ENCODE results near the gene TADA2B. TPM values are rescaled to one million over a fixed set of nuclear protein-coding genes. Genes with fewer than 3 reads are reported as not detected.

Gene TADA2B
- total and polyA plus RNA-seq, 2 experiments from 2014 or later = 3.6 to 11.4 TPM

GRCh38 chr4:7094916-7095315, 51.7 kb downstream of the TADA2B start:
- H3K27me3 Mint-ChIP-seq (ENCODE audit: insufficient read depth, low read depth, poor library complexity) = peaks cover 77% of the 10 kb centered on the region
- H3K4me3 Mint-ChIP-seq = no peak overlapping the region
- no peak overlapping the region for H3K27ac Mint-ChIP-seq
- Histone ChIP-seq H3K4me1 (ENCODE audit: insufficient read depth) (no peaks in the 10 kb centered on the region), H3F3A (replicated peaks; ENCODE audit: low read depth) (no peaks in the 10 kb centered on the region), H2AFZ (no peak overlapping the region), H3K27ac (ENCODE audit: low read depth) (no peak overlapping the region), H3K4me3 (no peak overlapping the region), H3K79me2 (replicated peaks; ENCODE audit: insufficient read depth) (no peaks in the 10 kb centered on the region), H4K20me1 (replicated peaks; ENCODE audit: insufficient read depth) (peaks cover 7% of the 10 kb centered on the region), H3K36me3 (ENCODE audit: insufficient read depth) (no peaks in the 10 kb centered on the region), H3K4me2 (no peak overlapping the region), H3K9me2 (ENCODE audit: insufficient read depth) (no peaks in the 10 kb centered on the region), H3K27me3 (ENCODE audit: insufficient read depth) (peaks cover 92% of the 10 kb centered on the region)
- H3K4me1 Mint-ChIP-seq = no peaks in the 10 kb centered on the region
- DNase-seq (ENCODE audit: low spot score) (no peak), ATAC-seq (no peak)
- H3K36me3 Mint-ChIP-seq (ENCODE audit: low read depth) = no peaks in the 10 kb centered on the region
- TF ChIP-seq NANOG (IDR thresholded peaks at IDR 0.05; ENCODE audit: borderline replicate concordance) (no peak), STAT1 (IDR thresholded peaks at IDR 0.05; ENCODE audit: unreplicated experiment) (no peak), POLR2AphosphoS5 (IDR thresholded peaks at IDR 0.05; ENCODE audit: low read depth) (no peak), REST (IDR thresholded peaks at IDR 0.05; ENCODE audit: unreplicated experiment) (no peak), CREB1 (CRISPR knock-in tag; IDR thresholded peaks at IDR 0.05; ENCODE audit: low read depth) (no peak), JUNB (IDR thresholded peaks at IDR 0.05; ENCODE audit: unreplicated experiment) (no peak), ZNF114 (CRISPR knock-in tag; IDR thresholded peaks at IDR 0.05) (no peak), EZH2phosphoT487 (IDR thresholded peaks at IDR 0.05; ENCODE audit: unreplicated experiment) (no peak)
- TF ChIP-seq, protein P1, sequence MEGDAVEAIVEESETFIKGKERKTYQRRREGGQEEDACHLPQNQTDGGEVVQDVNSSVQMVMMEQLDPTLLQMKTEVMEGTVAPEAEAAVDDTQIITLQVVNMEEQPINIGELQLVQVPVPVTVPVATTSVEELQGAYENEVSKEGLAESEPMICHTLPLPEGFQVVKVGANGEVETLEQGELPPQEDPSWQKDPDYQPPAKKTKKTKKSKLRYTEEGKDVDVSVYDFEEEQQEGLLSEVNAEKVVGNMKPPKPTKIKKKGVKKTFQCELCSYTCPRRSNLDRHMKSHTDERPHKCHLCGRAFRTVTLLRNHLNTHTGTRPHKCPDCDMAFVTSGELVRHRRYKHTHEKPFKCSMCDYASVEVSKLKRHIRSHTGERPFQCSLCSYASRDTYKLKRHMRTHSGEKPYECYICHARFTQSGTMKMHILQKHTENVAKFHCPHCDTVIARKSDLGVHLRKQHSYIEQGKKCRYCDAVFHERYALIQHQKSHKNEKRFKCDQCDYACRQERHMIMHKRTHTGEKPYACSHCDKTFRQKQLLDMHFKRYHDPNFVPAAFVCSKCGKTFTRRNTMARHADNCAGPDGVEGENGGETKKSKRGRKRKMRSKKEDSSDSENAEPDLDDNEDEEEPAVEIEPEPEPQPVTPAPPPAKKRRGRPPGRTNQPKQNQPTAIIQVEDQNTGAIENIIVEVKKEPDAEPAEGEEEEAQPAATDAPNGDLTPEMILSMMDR (conservative IDR thresholded peaks at IDR 0.05; ENCODE audit: low read depth in 2 of 2) = no peak
- TF ChIP-seq, protein P2, sequence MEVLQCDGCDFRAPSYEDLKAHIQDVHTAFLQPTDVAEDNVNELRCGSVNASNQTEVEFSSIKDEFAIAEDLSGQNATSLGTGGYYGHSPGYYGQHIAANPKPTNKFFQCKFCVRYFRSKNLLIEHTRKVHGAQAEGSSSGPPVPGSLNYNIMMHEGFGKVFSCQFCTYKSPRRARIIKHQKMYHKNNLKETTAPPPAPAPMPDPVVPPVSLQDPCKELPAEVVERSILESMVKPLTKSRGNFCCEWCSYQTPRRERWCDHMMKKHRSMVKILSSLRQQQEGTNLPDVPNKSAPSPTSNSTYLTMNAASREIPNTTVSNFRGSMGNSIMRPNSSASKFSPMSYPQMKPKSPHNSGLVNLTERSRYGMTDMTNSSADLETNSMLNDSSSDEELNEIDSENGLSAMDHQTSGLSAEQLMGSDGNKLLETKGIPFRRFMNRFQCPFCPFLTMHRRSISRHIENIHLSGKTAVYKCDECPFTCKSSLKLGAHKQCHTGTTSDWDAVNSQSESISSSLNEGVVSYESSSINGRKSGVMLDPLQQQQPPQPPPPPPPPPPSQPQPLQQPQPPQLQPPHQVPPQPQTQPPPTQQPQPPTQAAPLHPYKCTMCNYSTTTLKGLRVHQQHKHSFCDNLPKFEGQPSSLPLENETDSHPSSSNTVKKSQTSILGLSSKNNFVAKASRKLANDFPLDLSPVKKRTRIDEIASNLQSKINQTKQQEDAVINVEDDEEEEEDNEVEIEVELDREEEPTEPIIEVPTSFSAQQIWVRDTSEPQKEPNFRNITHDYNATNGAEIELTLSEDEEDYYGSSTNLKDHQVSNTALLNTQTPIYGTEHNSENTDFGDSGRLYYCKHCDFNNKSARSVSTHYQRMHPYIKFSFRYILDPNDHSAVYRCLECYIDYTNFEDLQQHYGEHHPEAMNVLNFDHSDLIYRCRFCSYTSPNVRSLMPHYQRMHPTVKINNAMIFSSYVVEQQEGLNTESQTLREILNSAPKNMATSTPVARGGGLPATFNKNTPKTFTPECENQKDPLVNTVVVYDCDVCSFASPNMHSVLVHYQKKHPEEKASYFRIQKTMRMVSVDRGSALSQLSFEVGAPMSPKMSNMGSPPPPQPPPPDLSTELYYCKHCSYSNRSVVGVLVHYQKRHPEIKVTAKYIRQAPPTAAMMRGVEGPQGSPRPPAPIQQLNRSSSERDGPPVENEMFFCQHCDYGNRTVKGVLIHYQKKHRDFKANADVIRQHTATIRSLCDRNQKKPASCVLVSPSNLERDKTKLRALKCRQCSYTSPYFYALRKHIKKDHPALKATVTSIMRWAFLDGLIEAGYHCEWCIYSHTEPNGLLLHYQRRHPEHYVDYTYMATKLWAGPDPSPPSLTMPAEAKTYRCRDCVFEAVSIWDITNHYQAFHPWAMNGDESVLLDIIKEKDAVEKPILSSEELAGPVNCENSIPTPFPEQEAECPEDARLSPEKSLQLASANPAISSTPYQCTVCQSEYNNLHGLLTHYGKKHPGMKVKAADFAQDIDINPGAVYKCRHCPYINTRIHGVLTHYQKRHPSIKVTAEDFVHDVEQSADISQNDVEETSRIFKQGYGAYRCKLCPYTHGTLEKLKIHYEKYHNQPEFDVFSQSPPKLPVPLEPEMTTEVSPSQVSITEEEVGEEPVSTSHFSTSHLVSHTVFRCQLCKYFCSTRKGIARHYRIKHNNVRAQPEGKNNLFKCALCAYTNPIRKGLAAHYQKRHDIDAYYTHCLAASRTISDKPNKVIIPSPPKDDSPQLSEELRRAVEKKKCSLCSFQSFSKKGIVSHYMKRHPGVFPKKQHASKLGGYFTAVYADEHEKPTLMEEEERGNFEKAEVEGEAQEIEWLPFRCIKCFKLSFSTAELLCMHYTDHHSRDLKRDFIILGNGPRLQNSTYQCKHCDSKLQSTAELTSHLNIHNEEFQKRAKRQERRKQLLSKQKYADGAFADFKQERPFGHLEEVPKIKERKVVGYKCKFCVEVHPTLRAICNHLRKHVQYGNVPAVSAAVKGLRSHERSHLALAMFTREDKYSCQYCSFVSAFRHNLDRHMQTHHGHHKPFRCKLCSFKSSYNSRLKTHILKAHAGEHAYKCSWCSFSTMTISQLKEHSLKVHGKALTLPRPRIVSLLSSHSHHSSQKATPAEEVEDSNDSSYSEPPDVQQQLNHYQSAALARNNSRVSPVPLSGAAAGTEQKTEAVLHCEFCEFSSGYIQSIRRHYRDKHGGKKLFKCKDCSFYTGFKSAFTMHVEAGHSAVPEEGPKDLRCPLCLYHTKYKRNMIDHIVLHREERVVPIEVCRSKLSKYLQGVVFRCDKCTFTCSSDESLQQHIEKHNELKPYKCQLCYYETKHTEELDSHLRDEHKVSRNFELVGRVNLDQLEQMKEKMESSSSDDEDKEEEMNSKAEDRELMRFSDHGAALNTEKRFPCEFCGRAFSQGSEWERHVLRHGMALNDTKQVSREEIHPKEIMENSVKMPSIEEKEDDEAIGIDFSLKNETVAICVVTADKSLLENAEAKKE (CRISPR knock-in tag; IDR thresholded peaks at IDR 0.05) = no peak
- no peaks in the 10 kb centered on the region for H3K9me3 Mint-ChIP-seq

Measured in GM23338 (cell line).